Skin of body (tissue), 2 donors: ENCODE results near the gene MTG1. TPM values are rescaled to one million over a fixed set of nuclear protein-coding genes. Genes with fewer than 3 reads are reported as not detected.
"Not testable (repeated sequence)": the region's sequence is repeated elsewhere in the genome, so short reads cannot be mapped to it uniquely, and the experiment has no call there.

Experiments used
- DNase-seq: peaks from one replicate; lab custom pipeline; 2025; lab: John Stamatoyannopoulos, UW
- total RNA-seq: library from RNA; depleted of rRNA; stranded (reverse); fragments of >200 nt; gene quantifications from one replicate; pipeline ENCODE4 v1.2.3, GENCODE V29; 2014

Gene MTG1
- total RNA-seq, 1 donor from 2014 or later, result 24.7 TPM

DNA sequence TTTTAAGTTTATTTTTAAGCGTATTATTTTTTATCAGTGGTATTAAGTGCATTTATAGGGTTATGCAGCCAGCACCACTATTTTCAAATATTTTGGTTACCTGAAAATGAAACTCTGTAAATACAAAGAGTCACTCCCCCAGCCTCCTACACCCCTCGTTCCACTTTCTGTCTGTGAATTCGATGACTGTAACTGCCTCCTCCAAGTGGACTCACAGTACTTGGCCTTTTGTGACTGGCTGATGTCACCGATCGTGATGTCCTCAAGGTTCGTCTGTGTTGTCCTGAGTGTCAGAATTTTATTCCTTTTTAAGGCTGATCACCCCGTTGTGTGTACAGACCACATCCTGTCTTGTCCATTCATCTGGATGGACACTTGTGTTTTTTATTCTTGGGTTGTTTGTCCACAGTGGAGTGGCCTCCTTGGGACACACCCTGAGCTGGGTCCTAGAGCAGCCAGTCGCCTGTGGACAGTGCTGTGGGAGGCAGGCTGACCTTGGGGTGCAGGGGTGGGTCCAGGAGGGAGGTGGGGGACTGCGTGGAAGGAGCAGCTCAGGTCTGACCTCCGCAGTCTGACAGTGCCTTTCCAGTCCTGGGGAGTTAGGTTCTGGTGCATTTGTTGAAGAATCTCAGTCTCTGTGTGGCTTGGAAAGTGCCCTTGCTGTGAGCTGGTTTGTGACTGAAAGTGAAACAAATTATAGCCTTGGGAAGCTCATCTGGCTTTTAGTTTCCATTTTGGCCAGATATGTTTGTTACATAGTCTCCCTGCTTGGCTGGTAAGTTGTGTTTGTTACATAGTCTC, 6.9 kb downstream of the MTG1 start:
- no peak for DNase-seq

DNA sequence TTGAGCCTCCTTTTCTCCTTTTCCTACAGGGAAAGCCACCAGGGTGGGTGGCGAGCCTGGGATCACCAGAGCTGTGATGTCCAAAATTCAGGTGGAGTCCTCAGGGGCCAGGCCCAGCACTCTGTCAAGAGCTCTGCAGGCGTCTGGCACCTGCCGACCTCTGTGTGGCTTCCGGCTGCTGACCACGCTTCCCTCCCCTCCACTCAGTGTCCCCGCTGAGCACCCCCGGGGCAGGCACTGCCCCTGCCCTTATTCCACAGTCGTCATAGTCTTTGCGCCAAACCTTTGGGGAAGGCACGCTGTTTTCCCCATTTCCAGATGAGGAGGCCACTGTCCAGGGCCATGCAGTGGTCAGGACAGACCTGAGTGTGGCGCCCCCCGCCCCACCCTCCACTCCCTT, 7.5 kb downstream of the MTG1 start:
- DNase-seq, result no peak

DNA sequence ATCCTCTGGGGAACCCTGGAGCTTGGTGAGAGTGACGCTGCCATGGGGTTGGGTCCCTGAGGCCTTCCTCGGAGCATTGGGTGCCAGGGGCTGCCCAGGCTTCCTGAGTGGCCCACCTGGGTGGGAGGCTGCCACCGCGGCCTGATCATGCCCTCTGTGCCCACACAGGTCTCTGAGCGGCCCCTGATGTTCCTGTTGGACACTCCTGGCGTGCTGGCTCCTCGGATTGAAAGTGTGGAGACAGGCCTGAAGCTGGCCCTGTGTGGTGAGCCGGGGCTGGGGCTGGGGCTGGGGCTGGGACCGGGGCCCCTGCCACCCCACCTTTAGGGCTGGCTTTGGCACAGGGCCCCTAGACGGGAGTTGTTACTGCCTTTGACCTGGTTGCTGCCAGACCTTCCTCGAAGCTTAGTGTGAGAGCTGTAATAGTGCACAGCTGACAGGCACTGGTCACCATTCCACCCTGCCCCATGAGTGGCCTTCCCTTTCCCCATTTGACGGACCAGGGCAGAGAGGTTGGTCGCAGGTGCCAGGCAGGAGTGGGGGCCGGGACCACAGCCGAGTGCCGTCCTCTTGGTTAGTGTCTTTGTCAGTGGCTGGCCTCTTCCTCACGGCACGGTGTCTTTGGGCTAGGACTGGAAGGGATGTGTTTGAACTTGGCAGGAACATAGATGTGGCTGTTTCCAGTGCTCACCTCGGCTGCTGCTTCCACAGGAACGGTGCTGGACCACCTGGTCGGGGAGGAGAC, 8.2 kb downstream of the MTG1 start:
- no peak for DNase-seq

DNA sequence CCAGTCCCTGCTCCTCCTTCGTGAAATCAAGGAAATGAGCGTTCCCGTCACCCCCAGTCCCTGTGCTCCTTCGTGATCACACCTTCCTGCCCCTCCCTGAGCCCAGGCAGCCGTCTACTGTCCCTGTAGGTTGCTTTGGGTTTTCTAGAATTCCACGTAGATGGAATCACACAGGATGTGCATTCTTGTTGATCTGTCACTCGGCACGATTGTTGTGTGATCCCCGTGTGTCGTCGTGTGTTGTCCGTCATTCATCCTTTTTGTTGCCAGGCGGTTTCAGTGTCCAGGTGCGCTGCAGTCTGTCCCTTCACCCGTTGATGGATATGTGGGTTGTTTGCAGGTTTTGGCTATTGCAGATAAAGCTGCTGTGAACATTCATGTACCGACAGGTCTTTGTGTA, 9.4 kb downstream of the MTG1 start:
- DNase-seq, result no peak

DNA sequence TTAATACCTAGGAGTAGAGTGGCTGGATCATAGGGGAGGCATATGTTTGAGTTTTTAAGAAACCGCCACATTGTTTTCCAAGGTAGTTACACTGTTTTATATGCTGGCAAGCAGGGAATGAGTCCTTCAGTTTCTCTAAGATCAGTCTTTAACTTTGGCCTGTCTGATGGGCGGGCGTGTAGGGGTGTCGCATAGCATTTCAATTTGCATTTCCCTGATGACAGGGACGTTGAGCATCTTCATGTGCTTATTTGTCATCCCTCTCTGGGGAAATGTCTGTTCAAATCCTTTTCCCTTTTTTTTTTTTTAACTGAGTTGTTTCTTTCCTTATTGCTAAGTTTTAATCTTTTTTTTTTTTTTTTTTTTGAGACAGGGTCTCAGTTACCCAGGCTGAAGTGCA, 9.8 kb downstream of the MTG1 start:
- DNase-seq, result no peak

DNA sequence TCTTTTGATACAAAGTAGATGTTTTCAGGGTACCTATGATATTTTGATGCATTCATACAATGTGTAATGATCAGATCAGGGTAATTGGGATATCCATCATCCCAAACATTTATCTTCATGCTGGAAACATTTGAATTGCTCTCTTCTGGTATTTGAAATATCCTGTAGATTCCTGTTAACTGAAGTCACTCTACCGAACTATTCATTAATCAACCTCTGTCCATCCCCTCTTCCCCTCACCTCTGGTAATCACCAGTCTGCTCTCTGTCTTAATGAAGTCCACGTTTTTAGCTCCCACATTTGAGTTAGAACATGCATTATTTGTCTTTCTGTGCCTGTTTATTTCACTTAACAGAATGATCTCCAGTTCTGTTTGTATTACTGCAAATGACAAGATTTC, 11.3 kb downstream of the MTG1 start:
- no peak for DNase-seq

DNA sequence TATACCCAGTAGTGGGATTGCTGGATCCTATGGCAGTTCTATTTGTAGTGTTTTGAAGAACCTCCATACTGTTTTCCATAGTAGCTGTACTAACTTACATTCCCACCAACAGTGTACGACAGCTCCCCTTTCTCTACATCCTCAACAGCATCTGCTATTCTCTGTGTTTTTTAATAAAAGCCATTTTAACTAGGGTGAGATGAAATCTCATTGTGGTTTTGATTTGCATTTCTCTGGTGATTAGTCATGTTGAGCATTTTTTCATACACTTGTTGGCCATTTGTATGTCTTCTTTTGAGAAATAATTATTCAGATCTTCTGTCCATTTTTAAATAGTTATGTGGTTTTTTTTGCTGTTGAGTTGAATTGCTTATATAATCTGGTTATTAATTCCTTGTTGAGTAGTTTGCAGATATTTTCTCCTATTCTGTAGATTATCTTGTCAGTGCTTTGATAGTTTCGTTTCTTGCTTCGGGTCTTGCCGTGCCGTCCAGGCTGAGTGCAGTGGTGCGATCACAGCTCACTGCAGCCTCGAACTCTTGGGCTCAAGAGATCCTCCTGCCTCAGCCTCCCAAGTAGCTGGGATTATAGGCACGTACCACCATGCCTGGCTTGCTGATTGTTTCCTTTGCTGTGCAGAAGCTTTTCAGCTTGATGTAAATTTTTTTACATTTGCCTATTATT, 12.0 kb downstream of the MTG1 start:
- no peak for DNase-seq

DNA sequence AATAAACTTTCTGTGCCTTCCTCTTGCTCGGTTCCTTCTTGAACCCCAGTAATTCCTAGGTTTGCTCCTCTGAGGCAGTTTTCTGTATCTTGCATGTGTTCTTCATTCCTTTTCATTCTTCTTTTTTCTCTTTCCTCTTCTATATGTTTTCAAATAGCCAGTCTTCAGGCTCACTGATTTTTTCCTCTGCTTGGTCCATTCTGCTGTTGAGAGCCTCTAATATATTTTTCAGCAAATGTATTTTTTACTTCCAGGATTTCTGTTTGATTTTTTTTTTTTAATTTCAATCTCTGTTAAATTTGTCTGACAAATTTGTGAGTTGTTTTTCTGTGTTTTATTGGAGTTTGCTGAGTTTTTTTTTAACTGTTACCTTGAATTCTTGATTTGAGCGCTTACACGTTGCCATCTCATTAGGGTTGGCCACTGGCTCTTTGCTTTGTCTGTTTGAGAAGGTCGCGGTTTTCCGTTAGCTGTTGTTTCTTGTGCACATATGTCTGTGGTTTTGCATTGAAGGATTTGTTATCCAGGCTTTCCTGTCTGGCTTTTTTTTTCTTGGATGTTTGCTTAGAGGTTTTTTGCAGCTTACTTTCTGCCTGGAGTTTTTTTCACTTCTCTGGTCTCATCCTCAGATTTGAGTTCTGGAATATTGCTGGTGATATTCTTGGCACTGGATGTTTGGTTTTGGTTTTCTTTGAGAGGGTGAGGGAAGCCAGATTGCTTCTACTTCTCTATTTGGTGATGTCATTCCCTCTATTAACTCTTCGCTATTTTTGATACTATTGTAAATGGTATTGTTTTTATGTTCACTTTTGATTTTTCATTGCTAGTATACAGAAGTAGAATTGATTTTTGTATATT, 17.8 kb downstream of the MTG1 start:
- no peak for DNase-seq

DNA sequence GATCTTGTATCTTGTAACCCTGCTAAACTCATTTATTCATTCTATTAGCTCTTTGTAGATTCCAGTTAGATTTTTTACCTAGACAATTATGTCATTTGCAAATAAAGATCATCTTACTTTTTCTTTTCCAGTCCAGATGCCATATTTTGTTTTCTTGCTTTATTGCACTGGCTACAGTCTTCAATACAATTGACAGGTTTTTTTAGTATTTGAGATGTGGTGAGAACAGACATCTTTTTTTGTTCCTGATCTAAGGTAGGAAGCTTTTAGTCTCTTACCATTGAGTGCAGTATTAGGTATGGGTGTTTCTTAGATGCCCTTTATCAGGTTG, 18.4 kb downstream of the MTG1 start:
- no peak for DNase-seq

DNA sequence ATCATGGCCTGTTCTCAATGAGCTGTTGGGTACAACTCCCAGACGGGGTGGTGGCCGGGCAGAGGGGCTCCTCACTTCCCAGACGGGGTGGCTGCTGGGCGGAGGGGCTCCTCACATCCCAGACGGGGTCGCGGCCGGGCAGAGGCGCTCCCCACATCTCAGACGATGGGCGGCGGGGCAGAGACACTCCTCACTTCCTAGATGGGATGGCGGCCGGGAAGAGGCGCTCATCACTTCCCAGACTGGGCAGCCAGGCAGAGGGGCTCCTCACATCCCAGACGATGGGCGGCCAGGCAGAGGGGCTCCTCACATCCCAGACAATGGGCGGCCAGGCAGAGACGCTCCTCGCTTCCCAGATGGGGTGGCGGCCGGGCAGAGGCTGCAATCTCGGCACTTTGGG, 20.4 kb downstream of the MTG1 start:
- not testable (repeated sequence) for DNase-seq

DNA sequence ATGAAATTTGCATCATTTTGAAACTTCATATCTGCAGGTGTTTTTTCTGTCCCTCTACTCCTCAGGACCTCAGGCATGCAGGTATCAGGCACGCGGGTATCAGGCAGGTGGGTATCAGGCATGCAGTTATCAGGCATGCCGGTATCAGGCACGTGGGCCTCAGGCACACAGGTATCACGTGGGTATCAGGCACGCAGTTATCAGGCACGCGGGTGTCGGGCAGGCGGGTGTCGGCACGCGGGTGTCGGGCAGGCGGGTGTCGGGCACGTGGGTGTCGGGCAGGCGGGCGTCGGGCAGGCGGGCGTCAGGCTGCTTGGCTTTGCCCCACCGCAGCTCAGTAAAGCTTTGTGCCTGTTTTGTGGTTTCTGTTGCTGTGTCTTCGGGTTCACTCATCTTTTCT, 21.8 kb downstream of the MTG1 start:
- no peak for DNase-seq

DNA sequence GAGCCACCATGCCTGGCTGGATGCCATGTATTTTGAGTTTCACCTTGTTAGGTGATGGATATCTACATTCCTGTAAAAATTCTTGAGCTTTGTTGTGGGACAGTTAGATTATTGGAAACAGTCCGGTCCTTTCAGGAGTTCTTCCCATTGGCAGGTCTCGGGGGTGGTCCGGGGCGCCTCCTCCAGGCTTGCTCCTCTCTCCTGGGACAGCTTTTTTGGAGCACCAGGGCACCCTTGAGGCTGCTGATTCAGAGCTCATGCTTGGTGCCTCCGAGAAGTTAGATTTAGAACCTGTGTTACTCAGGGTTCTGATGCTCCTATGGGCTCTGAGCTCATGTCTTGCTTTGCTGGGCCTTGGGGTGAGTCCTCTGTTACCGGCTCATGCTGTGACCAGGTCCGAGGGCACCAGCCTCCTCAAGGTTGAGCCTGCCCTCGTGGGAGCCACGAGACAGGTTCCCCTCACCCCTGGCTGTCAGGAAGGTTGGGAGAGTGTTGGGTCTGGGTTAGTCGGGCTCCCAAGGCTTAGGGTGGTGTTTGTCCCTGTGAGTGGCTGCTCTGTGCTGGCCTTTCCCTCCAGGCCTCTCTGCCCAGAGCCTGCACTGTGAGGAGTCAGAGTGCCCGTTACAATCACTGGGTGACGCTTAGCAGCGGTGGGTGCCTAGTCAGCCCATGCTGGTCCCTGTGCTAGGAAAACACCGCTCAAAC, 24.5 kb downstream of the MTG1 start:
- no peak for DNase-seq

DNA sequence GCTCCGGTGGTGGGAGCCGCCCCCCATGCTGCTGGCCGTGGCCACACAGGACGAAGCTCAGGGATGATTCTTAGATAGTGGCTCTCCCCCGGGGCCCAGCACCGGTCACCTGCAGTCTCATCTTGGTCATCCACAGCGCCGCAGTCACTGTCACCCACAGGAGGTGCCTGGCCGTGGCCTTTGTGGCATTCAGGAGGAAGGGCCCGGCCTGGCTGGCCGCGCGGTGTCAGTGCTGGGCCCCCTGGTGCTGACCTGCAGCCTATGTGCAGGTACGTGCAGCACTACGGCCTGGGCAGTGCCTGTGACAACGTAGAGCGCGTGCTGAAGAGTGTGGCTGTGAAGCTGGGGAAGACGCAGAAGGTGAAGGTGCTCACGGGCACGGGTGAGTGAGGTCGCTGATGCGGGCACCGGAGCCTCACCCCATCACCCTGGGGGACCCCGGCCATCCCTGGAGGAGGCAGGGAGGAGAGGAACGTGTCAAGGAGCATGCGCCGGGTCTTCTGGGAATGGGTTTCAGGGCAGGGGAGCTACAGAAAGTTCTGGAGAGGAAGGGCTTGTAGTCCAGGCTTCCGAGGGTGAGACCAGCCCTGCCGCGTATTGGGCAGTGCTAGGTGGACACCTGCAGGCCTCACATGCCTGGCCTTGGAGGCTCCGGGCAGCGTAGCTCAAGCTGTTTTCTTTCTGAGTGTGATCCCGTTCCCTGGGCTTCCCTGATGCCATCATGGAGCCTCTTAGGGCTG, 25.4 kb downstream of the MTG1 start:
- no peak for DNase-seq

DNA sequence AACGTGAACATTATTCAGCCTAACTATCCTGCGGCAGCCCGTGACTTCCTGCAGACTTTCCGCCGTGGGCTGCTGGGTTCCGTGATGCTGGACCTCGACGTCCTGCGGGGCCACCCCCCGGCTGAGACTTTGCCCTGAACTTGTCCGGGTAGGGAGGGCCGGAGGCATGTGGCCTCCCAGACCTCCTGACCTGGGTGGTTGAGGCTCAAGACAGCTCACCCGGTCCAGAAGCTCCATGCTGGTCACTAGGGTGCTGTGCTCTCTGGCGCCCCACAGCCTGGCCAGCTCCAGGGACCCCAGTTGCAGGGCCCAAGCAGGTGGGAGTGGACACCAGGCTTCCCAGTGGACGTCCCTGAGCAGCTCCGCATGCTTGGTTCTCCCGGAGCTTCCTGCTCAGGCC, 26.1 kb downstream of the MTG1 start:
- DNase-seq, result no peak

DNA sequence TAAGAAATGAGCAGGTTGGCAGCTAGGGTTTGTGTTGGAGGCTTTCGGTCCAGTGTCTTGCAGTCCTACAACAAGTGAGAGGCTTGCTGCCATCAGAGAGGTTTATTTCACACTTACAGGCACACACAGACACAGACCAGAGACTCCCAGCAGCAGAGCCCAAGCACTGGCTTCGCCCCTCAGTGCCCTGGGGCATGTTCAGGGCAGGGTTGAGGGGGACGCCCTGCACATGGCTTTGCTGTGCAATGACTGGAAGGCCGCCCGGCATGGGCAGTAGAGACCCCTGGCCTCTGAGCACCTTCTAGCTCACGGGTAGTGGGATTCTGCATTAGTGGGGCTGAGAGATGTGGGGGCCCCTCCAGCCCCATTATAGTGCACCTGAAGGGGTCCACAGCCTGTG, 26.6 kb downstream of the MTG1 start:
- no peak for DNase-seq

DNA sequence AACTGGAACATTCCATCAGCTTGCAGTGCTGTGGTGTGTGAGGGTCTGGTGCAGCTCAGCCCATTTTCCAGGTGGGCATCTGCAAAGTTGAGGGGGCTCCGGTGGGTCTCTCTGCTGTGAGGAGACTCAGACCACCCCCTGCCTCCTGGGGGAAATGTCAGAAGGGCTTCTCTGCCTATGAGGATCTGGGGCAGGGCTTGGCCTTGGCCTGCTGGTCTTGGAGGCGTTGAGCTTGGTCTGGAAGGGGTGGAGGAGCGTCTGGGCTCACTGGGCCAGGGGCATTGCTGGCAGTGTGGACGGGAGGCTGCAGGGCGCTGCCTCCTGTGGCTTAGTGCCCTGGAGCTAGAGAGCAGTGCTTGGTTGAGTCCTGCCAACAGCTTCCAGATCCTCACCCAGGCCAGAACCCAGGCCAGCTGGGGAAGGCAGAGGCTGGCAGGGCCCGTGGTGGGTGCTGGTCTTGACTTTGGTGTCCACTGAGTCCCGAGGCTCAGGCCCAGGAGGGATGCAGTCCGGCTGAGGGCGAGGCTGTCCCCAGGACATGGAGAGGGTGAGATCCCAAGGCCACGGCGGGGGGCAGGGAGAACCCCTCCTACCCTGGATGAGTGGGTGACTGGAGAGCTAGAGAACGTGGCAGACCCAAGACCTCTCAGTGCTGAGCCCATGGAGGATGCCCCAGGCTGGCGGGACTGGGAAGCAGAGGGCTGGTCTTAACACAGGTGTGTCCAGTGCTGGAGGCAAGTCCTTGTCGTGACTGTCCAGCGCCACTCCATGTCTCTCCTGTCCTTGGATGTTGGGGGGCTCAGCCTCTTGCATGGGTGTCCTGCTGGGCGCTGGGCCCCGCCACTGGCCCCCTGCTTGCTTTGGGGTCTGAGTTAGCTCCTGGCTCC, 27.6 kb downstream of the MTG1 start:
- DNase-seq, result no peak

DNA sequence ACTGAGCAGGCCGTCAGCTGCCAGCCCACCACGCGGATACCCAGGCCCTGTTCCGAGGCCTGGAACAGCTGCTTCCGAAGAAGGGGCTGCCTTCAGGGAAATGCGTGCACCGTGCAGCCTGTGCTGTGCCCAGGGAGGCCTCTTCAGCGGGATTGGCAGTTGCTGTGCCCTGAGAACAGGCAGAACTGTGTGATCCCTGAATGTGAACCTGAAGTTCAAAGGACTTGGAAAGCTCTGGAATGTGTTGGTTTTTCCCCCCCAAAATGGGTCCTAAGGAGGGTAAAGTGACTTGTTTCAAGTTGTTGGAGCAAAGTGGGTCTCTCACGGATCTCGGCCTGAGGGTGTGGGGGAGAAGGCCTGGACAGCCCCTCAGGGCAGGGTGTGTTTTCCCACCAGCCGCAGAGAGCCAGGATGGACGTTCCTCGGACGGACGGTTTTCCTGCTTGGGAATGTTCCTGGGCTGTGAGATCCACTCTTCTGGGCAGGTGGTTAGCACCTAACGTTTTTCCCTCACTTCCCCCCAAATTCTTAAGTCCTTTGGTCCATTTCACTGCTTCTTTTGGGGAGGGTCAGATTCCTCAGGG, 28.4 kb downstream of the MTG1 start:
- DNase-seq, result no peak

DNA sequence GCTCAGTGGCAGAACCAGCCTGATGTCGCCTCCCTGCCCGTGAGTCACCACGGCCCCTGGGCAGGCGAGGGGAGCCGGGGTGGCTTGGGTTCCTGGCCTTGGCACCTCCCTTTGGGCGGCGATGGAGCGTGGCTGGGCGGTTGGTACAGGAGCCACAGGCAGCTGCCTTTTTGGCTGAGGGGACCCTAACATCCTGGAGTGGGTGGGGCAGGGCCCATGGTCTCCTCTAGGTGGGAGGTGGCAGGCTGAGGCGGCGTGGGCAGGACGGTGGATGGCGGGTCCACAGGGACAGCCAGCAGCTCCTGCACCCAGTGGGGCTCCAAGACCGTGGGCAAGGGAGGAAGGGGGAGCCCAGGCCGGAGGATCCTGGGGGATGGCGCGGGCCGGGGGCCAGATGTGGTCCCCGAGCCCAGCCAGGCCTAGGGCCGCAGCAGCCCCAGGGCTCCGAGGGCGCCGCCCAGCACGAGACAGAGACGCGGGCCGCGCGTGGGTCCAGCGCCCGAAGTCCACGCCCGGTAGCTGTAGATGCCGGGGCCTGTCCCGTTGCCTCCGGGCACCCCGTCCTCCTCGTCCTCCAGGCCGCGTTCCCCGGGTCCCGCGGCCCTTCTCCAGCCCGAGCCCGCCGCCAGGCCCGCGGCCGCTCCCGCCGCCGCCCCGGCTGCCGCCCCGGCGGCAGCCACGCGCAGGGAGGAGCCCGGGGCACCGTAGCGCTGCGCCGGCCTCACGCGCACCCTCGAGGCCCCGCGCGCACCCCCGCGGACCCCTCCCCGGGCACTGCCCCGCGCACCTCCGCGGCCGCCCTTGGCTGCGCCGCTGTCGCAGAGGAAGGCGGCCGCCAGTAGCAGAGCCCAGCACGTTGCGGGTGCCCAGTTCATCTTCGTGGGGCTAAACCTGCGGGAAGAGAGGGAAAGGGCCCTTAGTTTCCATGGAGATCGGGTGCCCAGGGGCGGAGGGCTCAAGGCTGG, 29.1 kb downstream of the MTG1 start:
- no peak for DNase-seq
